Activated CD4-positive, alpha-beta T cell treated with anti-CD3 and anti-CD28 coated beads, Interleukin-2, amount 10 ng/mL, durations not matched to agents 24 days and 14 days (primary cell): Measurements from ENCODE around the gene SCML1. TPM values are rescaled to one million over a fixed set of nuclear protein-coding genes. Genes with fewer than 3 reads are reported as not detected.

Experiments used
- DNase-seq: peaks from one replicate; pipeline ENCODE4 v3.0.0; 2022
- H3K27ac Mint-ChIP-seq: one replicate; pipeline ENCODE4 v1.8.0; 2022; ENCODE audit warnings: mild to moderate bottlenecking, mixed read lengths
- H3K27me3 Mint-ChIP-seq: one replicate; pipeline ENCODE4 v1.8.0; 2022; ENCODE audit warnings: mixed read lengths
- H3K36me3 Mint-ChIP-seq: one replicate; pipeline ENCODE4 v1.8.0; 2022; ENCODE audit warnings: low read depth, mild to moderate bottlenecking, mixed read lengths
- H3K4me1 Mint-ChIP-seq: one replicate; pipeline ENCODE4 v1.8.0; 2021; ENCODE audit warnings: mixed read lengths
- H3K4me3 Mint-ChIP-seq: one replicate; pipeline ENCODE4 v1.8.0; 2022; ENCODE audit warnings: mild to moderate bottlenecking, moderate library complexity, mixed read lengths
- H3K9me3 Mint-ChIP-seq: one replicate; pipeline ENCODE4 v1.8.0; 2021; ENCODE audit warnings: mixed read lengths
- intact Hi-C: fragments of 100-400 bp; cut with micrococcal nuclease; formaldehyde crosslinking; loops from one replicate; pipeline ENCODE4 v1.15.1; 2023
- total RNA-seq: library from RNA; stranded (reverse); gene quantifications from 2 replicates; pipeline ENCODE4 v1.2.3, GENCODE V29; 2022

Gene SCML1
- total RNA-seq, 1 donor from 2014 or later: 1.7 TPM

GRCh38 chrX:17788439-17788838 is 51.1 kb downstream of the SCML1 start:
- Mint-ChIP-seq H3K4me1 (peaks cover 2% of the 10 kb centered on the region), H3K36me3 (no peaks in the 10 kb centered on the region), H3K4me3 (no peak overlapping the region), H3K27ac (no peak overlapping the region), H3K9me3 (no peaks in the 10 kb centered on the region), H3K27me3 (peaks cover 5% of the 10 kb centered on the region)
- DNase-seq: peak; percentile 75
- intact Hi-C loops: loop anchor here (5.0 kb wide), 1 partner anchor 589 kb away; no protein-coding TSS in a partner anchor

- Mint-ChIP-seq H3K27me3 (peaks cover 5% of the 10 kb centered on the region), H3K27ac (no peak overlapping the region), H3K4me3 (no peak overlapping the region), H3K9me3 (no peaks in the 10 kb centered on the region), H3K4me1 (peaks cover 2% of the 10 kb centered on the region), H3K36me3 (no peaks in the 10 kb centered on the region)
- intact Hi-C loops: loop anchor here (5.0 kb wide), 1 partner anchor 588 kb away; no protein-coding TSS in a partner anchor
- no peak for DNase-seq
Measured at GRCh38 chrX:17788956-17789562, 51.8 kb downstream of the SCML1 start.

- Mint-ChIP-seq H3K36me3 (no peaks in the 10 kb centered on the region), H3K4me3 (no peak overlapping the region), H3K27me3 (peaks cover 4% of the 10 kb centered on the region), H3K9me3 (no peaks in the 10 kb centered on the region), H3K4me1 (peaks cover 2% of the 10 kb centered on the region), H3K27ac (no peak overlapping the region)
- DNase-seq: no peak
- intact Hi-C loops: no loop called here
Measured at GRCh38 chrX:17792826-17793225, 55.5 kb downstream of the SCML1 start.

- no peak for DNase-seq
- Mint-ChIP-seq H3K9me3 (no peaks in the 10 kb centered on the region), H3K4me1 (no peaks in the 10 kb centered on the region), H3K4me3 (no peak overlapping the region), H3K27me3 (no peaks in the 10 kb centered on the region), H3K36me3 (no peaks in the 10 kb centered on the region), H3K27ac (no peak overlapping the region)
- intact Hi-C loops: no loop called here
Measured at GRCh38 chrX:17798921-17799320, 61.6 kb downstream of the SCML1 start.

- no peak for DNase-seq
- H3K27me3 Mint-ChIP-seq: no peaks in the 10 kb centered on the region
- H3K4me1 Mint-ChIP-seq: no peaks in the 10 kb centered on the region
- H3K9me3 Mint-ChIP-seq: no peaks in the 10 kb centered on the region
- H3K36me3 Mint-ChIP-seq: no peaks in the 10 kb centered on the region
- intact Hi-C loops: no loop called here
- no peak overlapping the region for H3K4me3 Mint-ChIP-seq
- H3K27ac Mint-ChIP-seq: no peak overlapping the region
Measured at GRCh38 chrX:17801431-17801830, 64.1 kb downstream of the SCML1 start.

- H3K36me3 Mint-ChIP-seq: no peaks in the 10 kb centered on the region
- H3K27ac Mint-ChIP-seq: no peak overlapping the region
- H3K4me3 Mint-ChIP-seq: no peak overlapping the region
- intact Hi-C loops: no loop called here
- DNase-seq: no peak
- H3K4me1 Mint-ChIP-seq: no peaks in the 10 kb centered on the region
- H3K9me3 Mint-ChIP-seq: no peaks in the 10 kb centered on the region
- H3K27me3 Mint-ChIP-seq: no peaks in the 10 kb centered on the region
Measured at GRCh38 chrX:17802756-17803155, 65.5 kb downstream of the SCML1 start.

GRCh38 chrX:17803449-17803848 is 66.2 kb downstream of the SCML1 start:
- no peaks in the 10 kb centered on the region for H3K4me1 Mint-ChIP-seq
- intact Hi-C loops: no loop called here
- no peaks in the 10 kb centered on the region for H3K27me3 Mint-ChIP-seq
- no peaks in the 10 kb centered on the region for H3K36me3 Mint-ChIP-seq
- no peak for DNase-seq
- no peaks in the 10 kb centered on the region for H3K9me3 Mint-ChIP-seq
- no peak overlapping the region for H3K4me3 Mint-ChIP-seq
- H3K27ac Mint-ChIP-seq: no peak overlapping the region

Other genes starting within 250 kb of the SCML1 start
- 0.14 and 0.16 TPM in 2 replicates for gene RAI2, start 123.8 kb downstream of the SCML1 start, total RNA-seq